ENCODE data around the gene VIPR1.

DNA sequence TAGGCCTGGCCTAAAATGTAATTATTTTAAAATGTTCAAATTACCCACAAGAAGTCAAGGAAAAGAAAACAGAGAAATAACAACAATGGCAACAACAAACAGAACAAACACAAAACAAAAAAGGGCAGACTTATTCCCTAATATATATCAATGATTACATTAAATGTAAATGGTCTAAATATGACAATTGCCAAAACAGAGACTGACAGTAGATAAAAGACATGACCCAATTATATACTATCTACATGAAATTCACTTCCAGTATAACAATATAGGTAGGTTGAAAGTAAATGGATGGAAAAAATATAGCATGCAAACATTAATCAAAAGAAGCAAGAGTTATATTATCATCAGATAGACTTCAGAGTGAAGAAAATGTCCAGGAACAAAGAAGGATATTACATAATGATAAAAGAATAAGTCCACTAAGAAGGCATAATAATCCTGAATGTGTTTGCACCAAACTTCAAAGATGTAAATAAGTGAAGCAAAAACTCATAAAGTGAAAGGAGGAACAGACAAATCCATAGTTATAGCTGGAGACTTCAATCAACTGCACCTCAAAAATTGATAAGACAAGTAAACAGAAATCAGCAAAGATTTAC is 72.8 kb downstream of the VIPR1 start:
- TF ChIP-seq POLR2A (IDR thresholded peaks at IDR 0.05; ENCODE audit: low read depth) (no peak), EP300 (IDR thresholded peaks at IDR 0.05) (no peak)
- TF ChIP-seq, protein P1, sequence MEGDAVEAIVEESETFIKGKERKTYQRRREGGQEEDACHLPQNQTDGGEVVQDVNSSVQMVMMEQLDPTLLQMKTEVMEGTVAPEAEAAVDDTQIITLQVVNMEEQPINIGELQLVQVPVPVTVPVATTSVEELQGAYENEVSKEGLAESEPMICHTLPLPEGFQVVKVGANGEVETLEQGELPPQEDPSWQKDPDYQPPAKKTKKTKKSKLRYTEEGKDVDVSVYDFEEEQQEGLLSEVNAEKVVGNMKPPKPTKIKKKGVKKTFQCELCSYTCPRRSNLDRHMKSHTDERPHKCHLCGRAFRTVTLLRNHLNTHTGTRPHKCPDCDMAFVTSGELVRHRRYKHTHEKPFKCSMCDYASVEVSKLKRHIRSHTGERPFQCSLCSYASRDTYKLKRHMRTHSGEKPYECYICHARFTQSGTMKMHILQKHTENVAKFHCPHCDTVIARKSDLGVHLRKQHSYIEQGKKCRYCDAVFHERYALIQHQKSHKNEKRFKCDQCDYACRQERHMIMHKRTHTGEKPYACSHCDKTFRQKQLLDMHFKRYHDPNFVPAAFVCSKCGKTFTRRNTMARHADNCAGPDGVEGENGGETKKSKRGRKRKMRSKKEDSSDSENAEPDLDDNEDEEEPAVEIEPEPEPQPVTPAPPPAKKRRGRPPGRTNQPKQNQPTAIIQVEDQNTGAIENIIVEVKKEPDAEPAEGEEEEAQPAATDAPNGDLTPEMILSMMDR (IDR thresholded peaks at IDR 0.05), result no peak
